Adipocyte (in vitro differentiated cells): Measurements from ENCODE around the gene TTBK2.

Source experiments
- DNase-seq: peaks from one replicate; pipeline ENCODE4 v3.0.0-alpha.2; 2015; ENCODE audit warnings: low read depth
- H3K27me3 ChIP-seq: replicated peaks from 2 replicates; pipeline ENCODE4 v1.7.0; 2013; ENCODE audit warnings: mild to moderate bottlenecking, low read length, moderate library complexity; ENCODE audit not compliant: control insufficient read depth, insufficient read depth
- H3K36me3 ChIP-seq: 2 replicates; pipeline ENCODE4 v1.7.0; 2013; ENCODE audit warnings: low read length, mild to moderate bottlenecking, moderate library complexity; ENCODE audit not compliant: control insufficient read depth, insufficient read depth, severe bottlenecking
- H3K4me1 ChIP-seq: 2 replicates; pipeline ENCODE4 v1.7.0; 2013; ENCODE audit warnings: mild to moderate bottlenecking, low read length, moderate library complexity; ENCODE audit not compliant: control insufficient read depth, insufficient read depth
- H3K4me3 ChIP-seq: 2 replicates; pipeline ENCODE4 v1.7.0; 2013; ENCODE audit warnings: mild to moderate bottlenecking, low read length, moderate library complexity
- H3K9ac ChIP-seq: 2 replicates; pipeline ENCODE4 v1.7.0; 2013; ENCODE audit warnings: mild to moderate bottlenecking, low read length, moderate library complexity
- H3K9me3 ChIP-seq: 2 replicates; pipeline ENCODE4 v1.7.0; 2013; ENCODE audit warnings: mild to moderate bottlenecking, low read length, moderate library complexity; ENCODE audit not compliant: control insufficient read depth

TTBK2 gene

GRCh38 chr15:42691770-42692169, 228.8 kb downstream of the TTBK2 start:
- DNase-seq: no peak
- Histone ChIP-seq H3K4me3 (no peak overlapping the region), H3K9ac (no peak overlapping the region), H3K9me3 (peaks cover 5% of the 10 kb centered on the region), H3K4me1 (no peaks in the 10 kb centered on the region), H3K36me3 (no peaks in the 10 kb centered on the region), H3K27me3 (no peaks in the 10 kb centered on the region)

DNA sequence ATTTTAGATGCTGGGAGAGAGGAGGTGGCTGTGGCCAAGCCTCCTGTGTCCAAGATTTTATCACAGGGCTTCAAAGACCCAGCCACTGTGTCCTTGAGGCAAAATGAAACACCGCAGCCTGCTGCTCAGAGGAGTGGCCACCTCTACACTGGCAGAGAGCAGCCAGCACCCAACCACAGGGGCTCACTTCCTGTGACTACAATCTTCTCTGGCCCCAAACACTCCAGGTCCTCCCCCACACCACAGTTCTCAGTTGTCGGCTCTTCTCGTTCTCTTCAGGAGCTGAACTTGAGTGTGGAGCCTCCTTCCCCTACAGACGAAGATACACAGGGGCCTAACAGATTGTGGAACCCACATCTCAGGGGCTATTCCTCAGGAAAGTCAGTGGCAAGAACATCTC, 229.3 kb downstream of the TTBK2 start:
- no peak for DNase-seq
- Histone ChIP-seq H3K9ac (no peak overlapping the region), H3K4me3 (no peak overlapping the region), H3K27me3 (no peaks in the 10 kb centered on the region), H3K4me1 (no peaks in the 10 kb centered on the region), H3K9me3 (peaks cover 5% of the 10 kb centered on the region), H3K36me3 (no peaks in the 10 kb centered on the region)
